ENCODE results near the gene LYZL4. TPM values are rescaled to one million over a fixed set of nuclear protein-coding genes. Genes with fewer than 3 reads are reported as not detected.

Gene LYZL4
- total and polyA plus RNA-seq, 2 donors (not counting 1 experiment from before 2014, with no cell fraction given): not detected

DNA sequence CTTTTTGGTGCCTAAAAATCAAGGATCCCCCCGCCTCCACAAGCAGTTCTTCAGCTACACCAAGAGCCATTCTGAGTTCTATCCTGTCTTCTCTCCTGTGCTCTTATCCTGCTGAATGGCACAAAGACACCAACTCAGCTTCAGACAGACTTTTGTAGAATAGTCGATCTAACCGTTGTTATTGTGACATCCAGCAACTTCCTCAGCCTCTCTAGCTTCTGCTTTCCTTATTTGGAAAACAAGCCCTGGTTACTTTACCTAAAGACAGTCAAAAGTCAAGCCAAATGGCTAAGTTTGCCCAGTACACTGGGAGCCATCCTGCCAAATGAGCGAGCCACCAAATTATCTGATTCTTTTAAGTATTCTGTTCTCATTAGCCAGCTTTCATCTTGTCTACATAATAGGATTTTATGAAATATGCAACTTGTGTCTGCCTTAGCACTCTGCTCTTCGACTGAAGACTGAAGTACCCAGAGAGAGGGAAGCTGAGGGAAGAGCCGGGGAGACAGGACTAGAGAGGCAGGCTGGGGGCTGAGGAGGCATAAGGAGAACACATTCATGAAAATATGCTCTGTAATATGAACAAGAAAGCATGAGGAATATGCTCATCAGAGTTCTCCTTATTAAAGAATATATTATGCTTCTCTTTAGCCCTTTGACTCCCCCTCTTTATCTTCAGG, 35.1 kb downstream of the LYZL4 start:
- POLR2A ChIA-PET: no interaction called here
- no peaks in the 10 kb centered on the region for H3K9me3 ChIP-seq (ENCODE audit: control extremely low read depth in 1 of 3, control insufficient read depth in 2 of 3, insufficient read depth in 1 of 3, low read length in 2 of 3)
- no peak for TF ChIP-seq EZH2 (IDR thresholded peaks at IDR 0.05; ENCODE audit: borderline replicate concordance, insufficient read depth, low read depth, low read length, poor library complexity, severe bottlenecking)
- TF ChIP-seq, protein P1, sequence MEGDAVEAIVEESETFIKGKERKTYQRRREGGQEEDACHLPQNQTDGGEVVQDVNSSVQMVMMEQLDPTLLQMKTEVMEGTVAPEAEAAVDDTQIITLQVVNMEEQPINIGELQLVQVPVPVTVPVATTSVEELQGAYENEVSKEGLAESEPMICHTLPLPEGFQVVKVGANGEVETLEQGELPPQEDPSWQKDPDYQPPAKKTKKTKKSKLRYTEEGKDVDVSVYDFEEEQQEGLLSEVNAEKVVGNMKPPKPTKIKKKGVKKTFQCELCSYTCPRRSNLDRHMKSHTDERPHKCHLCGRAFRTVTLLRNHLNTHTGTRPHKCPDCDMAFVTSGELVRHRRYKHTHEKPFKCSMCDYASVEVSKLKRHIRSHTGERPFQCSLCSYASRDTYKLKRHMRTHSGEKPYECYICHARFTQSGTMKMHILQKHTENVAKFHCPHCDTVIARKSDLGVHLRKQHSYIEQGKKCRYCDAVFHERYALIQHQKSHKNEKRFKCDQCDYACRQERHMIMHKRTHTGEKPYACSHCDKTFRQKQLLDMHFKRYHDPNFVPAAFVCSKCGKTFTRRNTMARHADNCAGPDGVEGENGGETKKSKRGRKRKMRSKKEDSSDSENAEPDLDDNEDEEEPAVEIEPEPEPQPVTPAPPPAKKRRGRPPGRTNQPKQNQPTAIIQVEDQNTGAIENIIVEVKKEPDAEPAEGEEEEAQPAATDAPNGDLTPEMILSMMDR (IDR thresholded peaks at IDR 0.05): no peak
- Mint-ChIP-seq H3K27ac (no peak overlapping the region), H3K27me3 (peaks cover 9% of the 10 kb centered on the region), H3K9me3 (ENCODE audit: insufficient read depth) (no peaks in the 10 kb centered on the region), H3K4me1 (no peaks in the 10 kb centered on the region), H3K4me3 (no peak overlapping the region)
- H3K36me3 ChIP-seq (replicated peaks in 1 of 2; ENCODE audit: control extremely low read depth in 1 of 2, control insufficient read depth in 1 of 2, extremely low read depth in 1 of 2, insufficient read depth in 2 of 2, low read length in 1 of 2): no peaks in the 10 kb centered on the region
- H3K79me2 ChIP-seq (ENCODE audit: control insufficient read depth, insufficient read depth, low read length): no peaks in the 10 kb centered on the region
- no peak overlapping the region for H3K4me2 ChIP-seq (replicated peaks; ENCODE audit: low read depth, low read length, poor library complexity, severe bottlenecking)
- no peaks in the 10 kb centered on the region for H3K4me1 ChIP-seq (ENCODE audit: control insufficient read depth in 2 of 2, insufficient read depth in 2 of 2, low read length in 2 of 2)
- H2AFZ ChIP-seq (ENCODE audit: insufficient read depth, low read depth, low read length, poor library complexity, severe bottlenecking): no peak overlapping the region
- H3K27ac ChIP-seq (ENCODE audit: low read length in 2 of 2): no peak overlapping the region
- peaks cover 0 to 6% (median 1%) of the 10 kb centered on the region in 4 experiments for H3K27me3 ChIP-seq (replicated peaks in 1 of 4; ENCODE audit: control extremely low read depth in 1 of 4, control insufficient read depth in 3 of 4, insufficient read depth in 4 of 4, low read length in 3 of 4)
- CTCF ChIA-PET: interaction anchor here (1.1 kb wide), 1 partner anchor 13 kb away, joined by 3 read pairs; no protein-coding TSS in a partner anchor
- no peak overlapping the region for H3K9ac ChIP-seq (ENCODE audit: low read length)
- no peaks in the 10 kb centered on the region for H4K20me1 ChIP-seq (ENCODE audit: control insufficient read depth, insufficient read depth, low read length, poor library complexity, severe bottlenecking)
- no peak for DNase-seq
- 26% methylated on average over 3 of the region's 6 CpGs for WGBS (ENCODE audit: insufficient coverage)
- intact Hi-C loops (cut with micrococcal nuclease): no loop called here
- no peak for ATAC-seq (ENCODE audit: low read depth)
- H3K4me3 ChIP-seq (ENCODE audit: control extremely low read depth in 1 of 5, extremely low read depth in 1 of 5, insufficient read depth in 1 of 5, low read depth in 2 of 5, low read length in 4 of 5): no peak overlapping the region

DNA sequence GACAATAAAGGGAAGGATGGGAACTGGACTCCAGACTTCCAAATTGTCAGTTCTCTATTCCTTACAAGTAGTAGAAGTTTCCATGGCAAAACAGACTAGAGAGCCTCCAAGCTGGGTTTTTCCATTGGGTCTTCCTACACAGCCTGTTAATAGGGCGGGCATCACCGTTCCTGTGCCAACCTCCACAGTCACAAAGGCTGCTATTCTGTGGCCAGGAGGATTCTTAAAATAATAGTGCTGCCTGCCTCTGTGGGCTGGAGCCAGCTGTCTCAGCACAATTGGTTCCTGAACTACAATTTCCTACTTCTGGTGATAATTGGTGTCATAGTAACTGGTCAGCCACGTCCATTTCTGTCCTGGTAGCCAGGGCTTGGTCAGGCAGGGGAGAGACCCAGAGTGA, 38.6 kb downstream of the LYZL4 start:
- H3K27ac ChIP-seq (ENCODE audit: low read length in 2 of 2): no peak overlapping the region
- no peak overlapping the region for H3K9ac ChIP-seq (ENCODE audit: low read length)
- H3K4me3 Mint-ChIP-seq: no peak overlapping the region
- H4K20me1 ChIP-seq (ENCODE audit: control insufficient read depth, insufficient read depth, low read length, poor library complexity, severe bottlenecking): no peaks in the 10 kb centered on the region
- whole genome bisulfite sequencing (ENCODE audit: insufficient coverage): no CpG with 5 or more reads among the region's 3 CpGs
- no peak overlapping the region for H3K27ac Mint-ChIP-seq
- no peak overlapping the region for H3K4me3 ChIP-seq (ENCODE audit: control extremely low read depth in 1 of 5, extremely low read depth in 1 of 5, insufficient read depth in 1 of 5, low read depth in 2 of 5, low read length in 4 of 5)
- no peaks in the 10 kb centered on the region for H3K36me3 ChIP-seq (replicated peaks in 1 of 2; ENCODE audit: control extremely low read depth in 1 of 2, control insufficient read depth in 1 of 2, extremely low read depth in 1 of 2, insufficient read depth in 2 of 2, low read length in 1 of 2)
- peaks cover 0 to 6% (median 1%) of the 10 kb centered on the region in 4 experiments for H3K27me3 ChIP-seq (replicated peaks in 1 of 4; ENCODE audit: control extremely low read depth in 1 of 4, control insufficient read depth in 3 of 4, insufficient read depth in 4 of 4, low read length in 3 of 4)
- ChIA-PET CTCF (no interaction called here), POLR2A (no interaction called here)
- H3K4me1 Mint-ChIP-seq: no peaks in the 10 kb centered on the region
- ATAC-seq (ENCODE audit: low read depth) (no peak), DNase-seq (no peak)
- no peak overlapping the region for H3K4me2 ChIP-seq (replicated peaks; ENCODE audit: low read depth, low read length, poor library complexity, severe bottlenecking)
- H3K9me3 Mint-ChIP-seq (ENCODE audit: insufficient read depth): no peaks in the 10 kb centered on the region
- H3K9me3 ChIP-seq (ENCODE audit: control extremely low read depth in 1 of 3, control insufficient read depth in 2 of 3, insufficient read depth in 1 of 3, low read length in 2 of 3): no peaks in the 10 kb centered on the region
- no peaks in the 10 kb centered on the region for H3K79me2 ChIP-seq (ENCODE audit: control insufficient read depth, insufficient read depth, low read length)
- no peak overlapping the region for H2AFZ ChIP-seq (ENCODE audit: insufficient read depth, low read depth, low read length, poor library complexity, severe bottlenecking)
- H3K4me1 ChIP-seq (ENCODE audit: control insufficient read depth in 2 of 2, insufficient read depth in 2 of 2, low read length in 2 of 2): peaks cover 0 to 9% of the 10 kb centered on the region in 2 donors
- intact Hi-C loops (cut with micrococcal nuclease): no loop called here
- TF ChIP-seq EZH2 (IDR thresholded peaks at IDR 0.05; ENCODE audit: borderline replicate concordance, insufficient read depth, low read depth, low read length, poor library complexity, severe bottlenecking): no peak
- TF ChIP-seq, protein P1 (IDR thresholded peaks at IDR 0.05): no peak
- peaks cover 12% of the 10 kb centered on the region for H3K27me3 Mint-ChIP-seq

Measured in B cell (primary cell).